Ureter (tissue), 1 donor: Measurements from ENCODE around the gene KDM3B. TPM values are rescaled to one million over a fixed set of nuclear protein-coding genes. Genes with fewer than 3 reads are reported as not detected.
"Not testable (repeated sequence)": the region's sequence is repeated elsewhere in the genome, so short reads cannot be mapped to it uniquely, and the experiment has no call there.

ENCODE experiments used
- DNase-seq: peaks from one replicate; pipeline ENCODE4 v3.0.0-alpha.2; 2020; ENCODE audit warnings: low spot score
- total RNA-seq: library from RNA; stranded (reverse); gene quantifications from one replicate; pipeline ENCODE4 v1.2.4, GENCODE V29; 2023
- donor health status: DM: yes; HTN: yes; CAD: no.

The KDM3B gene
- total RNA-seq: 79.8 TPM

- peak; percentile 83 for DNase-seq
Observed at GRCh38 chr5:138352071-138352721, at the start of gene KDM3B. Gene KDM3B, plus strand, starts transcription at chr5:138352685. Its CDS starts 111 bp downstream, at chr5:138352796.

GRCh38 chr5:138303372-138303771 is 49.1 kb upstream of the KDM3B start:
- DNase-seq: no peak

- peak; percentile 68 for DNase-seq
Observed at GRCh38 chr5:138305797-138306196, 46.7 kb upstream of the KDM3B start.

GRCh38 chr5:138315751-138316278 is 36.7 kb upstream of the KDM3B start:
- no peak for DNase-seq

- no peak for DNase-seq
Observed at GRCh38 chr5:138316355-138316754, 36.1 kb upstream of the KDM3B start.

GRCh38 chr5:138318211-138318610 is 34.3 kb upstream of the KDM3B start:
- not testable (repeated sequence) for DNase-seq

- no peak for DNase-seq
Observed at GRCh38 chr5:138330813-138331448, 21.6 kb upstream of the KDM3B start.

- peak; percentile 98 for DNase-seq
Observed at GRCh38 chr5:138331449-138332368, 20.8 kb upstream of the KDM3B start, which contains the start of gene CDC25C. Gene CDC25C, minus strand, starts transcription at chr5:138331804. Its CDS starts 624 bp downstream, at chr5:138331180.

GRCh38 chr5:138334867-138335447 is 17.5 kb upstream of the KDM3B start:
- DNase-seq: no peak

GRCh38 chr5:138336952-138337684 is 15.4 kb upstream of the KDM3B start:
- peak; percentile 76 for DNase-seq

GRCh38 chr5:138337685-138338410 is 14.6 kb upstream of the KDM3B start, which contains the start of gene FAM53C:
Gene FAM53C, plus strand, starts transcription at chr5:138338266. Its CDS starts 3,070 bp downstream, at chr5:138341336.
- peak; percentile 90 for DNase-seq

GRCh38 chr5:138338411-138339090 is 13.9 kb upstream of the KDM3B start:
- no peak for DNase-seq

- no peak for DNase-seq
Observed at GRCh38 chr5:138339091-138339456, 13.4 kb upstream of the KDM3B start.

- no peak for DNase-seq
Observed at GRCh38 chr5:138339464-138339863, 13.0 kb upstream of the KDM3B start.

GRCh38 chr5:138340008-138340407 is 12.5 kb upstream of the KDM3B start:
- DNase-seq: no peak

GRCh38 chr5:138344887-138345622 is 7.4 kb upstream of the KDM3B start:
- no peak for DNase-seq

- no peak for DNase-seq
Observed at GRCh38 chr5:138346889-138347288, 5.6 kb upstream of the KDM3B start.

- DNase-seq: no peak
Observed at GRCh38 chr5:138349852-138350562, 2.5 kb upstream of the KDM3B start.
